CD1c-positive myeloid dendritic cell (primary cell): ENCODE results near the gene TPM1.

Source experiments
- DNase-seq: peaks from one replicate; pipeline ENCODE4 v3.0.0-alpha.2; 2016; ENCODE audit errors: extremely low spot score

The TPM1 gene

GRCh38 chr15:63075015-63075983, 32.8 kb downstream of the TPM1 start:
- DNase-seq, result no peak

- no peak for DNase-seq
Measured at GRCh38 chr15:63075984-63076713, 33.6 kb downstream of the TPM1 start.

- no peak for DNase-seq
Measured at GRCh38 chr15:63076714-63077046, 34.1 kb downstream of the TPM1 start.

- DNase-seq, result no peak
Measured at GRCh38 chr15:63077952-63078351, 35.4 kb downstream of the TPM1 start.

- no peak for DNase-seq
Measured at GRCh38 chr15:63079947-63080626, 37.5 kb downstream of the TPM1 start.

- DNase-seq, result no peak
Measured at GRCh38 chr15:63080634-63081250, 38.2 kb downstream of the TPM1 start.

GRCh38 chr15:63082366-63082765, 39.8 kb downstream of the TPM1 start:
- no peak for DNase-seq

GRCh38 chr15:63083044-63083443, 40.5 kb downstream of the TPM1 start:
- no peak for DNase-seq

GRCh38 chr15:63083541-63083940, 41.0 kb downstream of the TPM1 start:
- no peak for DNase-seq

GRCh38 chr15:63084806-63085205, 42.3 kb downstream of the TPM1 start:
- no peak for DNase-seq

- DNase-seq, result no peak
Measured at GRCh38 chr15:63085289-63085688, 42.7 kb downstream of the TPM1 start.

GRCh38 chr15:63086271-63086670, 43.7 kb downstream of the TPM1 start:
- DNase-seq, result no peak

- no peak for DNase-seq
Measured at GRCh38 chr15:63086947-63087346, 44.4 kb downstream of the TPM1 start.

GRCh38 chr15:63088533-63089245, 46.1 kb downstream of the TPM1 start:
- no peak for DNase-seq

- DNase-seq, result no peak
Measured at GRCh38 chr15:63089260-63090043, 46.9 kb downstream of the TPM1 start.

- no peak for DNase-seq
Measured at GRCh38 chr15:63090472-63090871, 47.9 kb downstream of the TPM1 start.

- DNase-seq, result no peak
Measured at GRCh38 chr15:63090887-63091286, 48.3 kb downstream of the TPM1 start.

- no peak for DNase-seq
Measured at GRCh38 chr15:63091679-63092446, 49.3 kb downstream of the TPM1 start.

- peak; percentile 73 for DNase-seq
Measured at GRCh38 chr15:63093486-63094205, 51.1 kb downstream of the TPM1 start.
